WERI-Rb-1 (cell line): ENCODE results near the gene RAB2B.

ENCODE experiments used
- DNase-seq: peaks from one replicate; pipeline ENCODE4 v3.0.0-alpha.2; 2020
- H3K27ac ChIP-seq: fragments of 250-450 bp; sonication (Bioruptor Pico); 2 replicates; pipeline ENCODE4 v1.5.1; 2020; ENCODE audit warnings: mild to moderate bottlenecking, moderate library complexity
- H3K27me3 ChIP-seq: fragments of 250-450 bp; sonication (Bioruptor Pico); 2 replicates; pipeline ENCODE4 v1.5.1; 2021; ENCODE audit warnings: mild to moderate bottlenecking, low read depth, moderate library complexity; ENCODE audit not compliant: insufficient read depth, severe bottlenecking
- H3K36me3 ChIP-seq: fragments of 250-450 bp; sonication (Bioruptor Pico); 2 replicates; pipeline ENCODE4 v1.5.1; 2020; ENCODE audit warnings: mild to moderate bottlenecking, moderate library complexity
- H3K4me3 ChIP-seq: 2 replicates; pipeline ENCODE4 v1.5.1; 2011; ENCODE audit warnings: low read depth, mild to moderate bottlenecking, control low read depth, low read length
- H3K9me3 ChIP-seq: fragments of 250-450 bp; sonication (Bioruptor Pico); 2 replicates; pipeline ENCODE4 v1.5.1; 2021; ENCODE audit warnings: mild to moderate bottlenecking, moderate library complexity; ENCODE audit not compliant: severe bottlenecking
- TF ChIP-seq, protein P1 (sequence below): IDR thresholded peaks from 2 replicates; pipeline ENCODE4 v1.5.1; 2011; ENCODE audit warnings: low read depth, mild to moderate bottlenecking, control low read depth, inconsistent platforms, low read length

Gene RAB2B

DNA sequence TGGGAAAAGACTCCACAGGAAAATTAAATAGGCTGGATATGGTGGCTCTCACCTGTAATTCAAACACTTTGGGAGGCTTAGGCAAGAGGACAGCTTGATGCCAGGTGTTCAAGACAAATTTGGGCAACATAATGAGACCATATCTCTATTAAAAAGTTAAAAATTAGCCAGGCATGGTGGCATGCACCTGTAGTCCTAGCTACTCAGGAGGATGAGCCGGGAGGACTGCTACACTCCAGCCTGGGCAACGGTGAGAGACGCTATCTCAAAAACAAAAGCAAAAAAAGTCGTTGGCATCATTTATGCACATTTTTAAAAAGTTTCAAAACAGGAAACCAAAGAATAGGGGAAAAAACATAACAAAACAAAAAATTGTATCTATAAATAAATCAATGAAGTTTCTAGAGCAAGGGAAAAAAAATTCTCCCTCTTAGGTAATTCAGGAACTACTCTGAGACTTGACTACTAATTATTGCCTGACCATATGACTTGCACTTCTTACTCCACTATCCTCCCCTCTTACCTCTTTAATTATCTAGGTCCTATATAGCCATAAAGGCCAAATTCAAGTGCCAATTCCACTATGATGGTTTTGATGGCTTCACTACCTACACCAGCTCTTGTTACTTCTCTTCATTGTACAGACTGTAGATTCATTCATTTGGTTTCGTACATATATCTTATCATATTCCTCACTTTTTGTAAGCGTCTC, 32.8 kb upstream of the RAB2B start:
- TF ChIP-seq, protein P1, sequence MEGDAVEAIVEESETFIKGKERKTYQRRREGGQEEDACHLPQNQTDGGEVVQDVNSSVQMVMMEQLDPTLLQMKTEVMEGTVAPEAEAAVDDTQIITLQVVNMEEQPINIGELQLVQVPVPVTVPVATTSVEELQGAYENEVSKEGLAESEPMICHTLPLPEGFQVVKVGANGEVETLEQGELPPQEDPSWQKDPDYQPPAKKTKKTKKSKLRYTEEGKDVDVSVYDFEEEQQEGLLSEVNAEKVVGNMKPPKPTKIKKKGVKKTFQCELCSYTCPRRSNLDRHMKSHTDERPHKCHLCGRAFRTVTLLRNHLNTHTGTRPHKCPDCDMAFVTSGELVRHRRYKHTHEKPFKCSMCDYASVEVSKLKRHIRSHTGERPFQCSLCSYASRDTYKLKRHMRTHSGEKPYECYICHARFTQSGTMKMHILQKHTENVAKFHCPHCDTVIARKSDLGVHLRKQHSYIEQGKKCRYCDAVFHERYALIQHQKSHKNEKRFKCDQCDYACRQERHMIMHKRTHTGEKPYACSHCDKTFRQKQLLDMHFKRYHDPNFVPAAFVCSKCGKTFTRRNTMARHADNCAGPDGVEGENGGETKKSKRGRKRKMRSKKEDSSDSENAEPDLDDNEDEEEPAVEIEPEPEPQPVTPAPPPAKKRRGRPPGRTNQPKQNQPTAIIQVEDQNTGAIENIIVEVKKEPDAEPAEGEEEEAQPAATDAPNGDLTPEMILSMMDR, result no peak
- H3K9me3 ChIP-seq, result peaks cover 5% of the 10 kb centered on the region
- no peak overlapping the region for H3K27ac ChIP-seq
- no peaks in the 10 kb centered on the region for H3K27me3 ChIP-seq
- H3K36me3 ChIP-seq, result peaks cover 20% of the 10 kb centered on the region
- H3K4me3 ChIP-seq, result no peak overlapping the region
- no peak for DNase-seq

DNA sequence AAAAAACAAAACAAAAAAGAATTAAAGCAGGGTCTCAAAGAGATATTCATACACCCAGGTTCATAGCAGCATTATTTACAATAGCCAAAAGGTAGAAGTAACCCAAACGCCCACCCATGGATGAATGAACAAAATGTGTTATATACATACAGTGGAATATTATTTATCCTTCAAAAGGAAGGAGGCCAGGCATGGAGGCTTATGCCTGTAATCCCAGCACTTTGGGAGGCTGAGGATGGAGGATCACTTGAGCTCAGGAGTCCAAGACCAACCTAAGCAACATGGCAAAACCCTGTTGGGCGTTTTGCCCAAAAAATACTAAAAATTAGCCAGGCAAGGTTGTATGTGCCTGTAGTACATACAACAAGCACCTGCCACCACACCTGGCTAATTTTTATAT, 29.8 kb upstream of the RAB2B start:
- Histone ChIP-seq H3K27me3 (no peaks in the 10 kb centered on the region), H3K27ac (no peak overlapping the region), H3K4me3 (no peak overlapping the region), H3K36me3 (peaks cover 38% of the 10 kb centered on the region), H3K9me3 (peaks cover under 1% of the 10 kb centered on the region)
- DNase-seq, result no peak
- TF ChIP-seq, protein P1, result no peak

DNA sequence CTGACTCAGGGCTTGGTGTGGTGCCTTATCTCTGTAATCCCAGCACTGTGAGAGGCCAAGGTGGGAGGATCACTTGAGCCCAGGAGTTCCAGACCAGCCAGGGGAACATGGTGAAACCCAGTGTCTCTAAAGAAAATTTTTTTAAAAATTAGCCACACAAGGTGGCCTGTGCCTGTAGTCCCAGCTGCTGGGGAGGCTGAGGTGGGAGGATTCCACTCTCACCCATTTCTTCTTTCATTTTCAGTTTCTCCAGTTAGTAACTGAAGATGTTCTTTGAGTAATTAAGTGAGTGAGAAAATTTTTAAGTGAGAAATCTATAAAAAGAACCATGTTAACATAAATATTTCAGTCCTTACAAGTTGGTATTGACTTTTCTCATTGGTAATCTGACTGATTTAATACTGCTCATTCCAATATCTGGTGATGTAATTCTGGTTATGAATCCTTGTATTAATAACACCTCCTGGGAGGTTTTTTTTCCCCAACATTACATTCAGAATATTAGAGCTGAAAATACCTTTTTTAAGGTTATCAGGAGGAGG, 28.3 kb upstream of the RAB2B start:
- H3K36me3 ChIP-seq, result peaks cover 51% of the 10 kb centered on the region
- TF ChIP-seq, protein P1, result no peak
- DNase-seq, result no peak
- no peak overlapping the region for H3K27ac ChIP-seq
- H3K9me3 ChIP-seq, result no peaks in the 10 kb centered on the region
- no peak overlapping the region for H3K4me3 ChIP-seq
- no peaks in the 10 kb centered on the region for H3K27me3 ChIP-seq

DNA sequence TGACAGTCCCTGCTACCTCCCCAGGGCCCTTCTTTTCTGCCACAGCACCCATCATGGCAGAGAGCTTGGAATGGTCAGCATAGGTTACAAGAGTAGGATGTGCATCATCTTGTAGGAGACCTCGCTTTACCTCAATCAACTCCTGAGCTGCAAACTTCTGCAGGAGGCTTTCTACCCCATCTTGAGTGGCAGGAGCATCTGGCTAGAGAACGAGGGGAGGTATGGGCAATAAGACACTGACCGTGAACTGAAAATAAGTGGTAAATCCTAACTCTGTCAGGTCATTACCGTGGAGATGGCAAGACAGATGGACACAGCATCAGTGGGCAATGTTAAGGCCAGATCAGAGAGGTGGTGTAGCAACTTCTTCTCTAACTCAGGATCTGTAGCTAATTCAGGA, 26.6 kb upstream of the RAB2B start:
- peaks cover 59% of the 10 kb centered on the region for H3K36me3 ChIP-seq
- no peaks in the 10 kb centered on the region for H3K9me3 ChIP-seq
- DNase-seq, result no peak
- H3K27me3 ChIP-seq, result no peaks in the 10 kb centered on the region
- H3K27ac ChIP-seq, result no peak overlapping the region
- TF ChIP-seq, protein P1, result no peak
- H3K4me3 ChIP-seq, result no peak overlapping the region

DNA sequence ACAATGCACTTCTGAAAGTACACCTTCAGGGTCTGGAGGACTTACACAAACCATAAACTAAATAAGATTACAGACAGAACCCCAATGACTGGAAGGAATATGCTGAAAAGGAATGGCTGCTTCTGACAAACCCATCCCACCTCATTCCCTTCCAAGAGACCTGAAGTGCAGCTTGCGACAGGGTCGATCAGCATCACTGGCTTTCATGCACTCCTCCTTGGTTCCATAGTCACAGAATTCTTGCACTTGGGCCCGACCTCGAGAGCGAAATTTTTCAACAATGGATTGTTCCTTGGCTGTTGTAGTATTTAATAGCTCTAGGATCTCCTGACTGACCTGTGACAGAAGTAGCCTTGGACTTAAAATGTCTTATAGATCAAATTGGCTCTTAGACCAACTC, 24.8 kb upstream of the RAB2B start:
- TF ChIP-seq, protein P1, result no peak
- DNase-seq, result no peak
- Histone ChIP-seq H3K27ac (no peak overlapping the region), H3K9me3 (no peaks in the 10 kb centered on the region), H3K27me3 (no peaks in the 10 kb centered on the region), H3K4me3 (no peak overlapping the region), H3K36me3 (peaks cover 62% of the 10 kb centered on the region)
